ENCODE results near the gene NREP.

The NREP gene

DNA sequence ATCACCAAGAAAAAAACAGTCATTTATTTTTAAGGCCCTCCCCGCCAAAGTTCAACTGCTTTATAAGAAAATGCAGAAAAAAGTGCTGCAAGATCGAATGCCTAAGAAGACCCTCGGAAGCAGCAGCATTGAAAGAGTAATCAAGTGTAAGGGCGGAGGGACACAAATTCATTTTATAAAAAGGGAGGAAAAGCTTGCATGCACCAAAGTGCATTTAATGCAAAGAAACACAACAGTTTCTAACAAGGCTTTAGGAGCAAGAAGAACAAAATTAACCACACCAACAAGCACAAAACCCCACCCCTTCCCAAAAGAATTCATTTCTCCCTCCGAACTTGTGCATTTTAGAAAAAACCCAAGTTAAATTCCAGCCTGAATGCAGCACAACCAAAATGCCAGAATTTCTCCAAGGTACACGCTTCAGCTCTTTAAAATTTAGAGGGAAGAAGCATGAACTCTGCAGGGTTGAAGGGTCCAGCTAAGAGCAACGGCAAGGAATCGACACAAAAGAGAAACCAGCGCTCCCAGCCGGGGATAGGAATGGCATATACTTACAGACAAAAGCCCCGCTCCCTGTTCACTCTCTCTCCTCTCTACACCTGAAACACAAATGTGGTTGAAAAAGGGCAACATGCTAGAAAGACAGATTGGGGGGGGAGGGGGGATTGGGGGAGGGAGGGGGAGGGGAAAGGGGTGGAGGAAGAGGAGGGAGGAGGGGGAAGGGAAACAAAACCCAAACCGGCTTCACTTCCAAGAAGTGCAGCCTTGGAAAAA lies at the start of gene NREP:
Gene NREP (minus strand): TSS at position 614 of the 774 bp plus-strand sequence. CDS start 1,422 bp downstream, outside the sequence.
- DNase-seq (ENCODE audit: low read depth in 2 of 2) = no peak

- no peak for DNase-seq (ENCODE audit: low read depth in 2 of 2)
Observed at GRCh38 chr5:111806753-111807152, 49.8 kb upstream of the NREP start.

- no peak for DNase-seq (ENCODE audit: low read depth in 2 of 2)
Observed at GRCh38 chr5:111806156-111806555, 49.2 kb upstream of the NREP start.

DNA sequence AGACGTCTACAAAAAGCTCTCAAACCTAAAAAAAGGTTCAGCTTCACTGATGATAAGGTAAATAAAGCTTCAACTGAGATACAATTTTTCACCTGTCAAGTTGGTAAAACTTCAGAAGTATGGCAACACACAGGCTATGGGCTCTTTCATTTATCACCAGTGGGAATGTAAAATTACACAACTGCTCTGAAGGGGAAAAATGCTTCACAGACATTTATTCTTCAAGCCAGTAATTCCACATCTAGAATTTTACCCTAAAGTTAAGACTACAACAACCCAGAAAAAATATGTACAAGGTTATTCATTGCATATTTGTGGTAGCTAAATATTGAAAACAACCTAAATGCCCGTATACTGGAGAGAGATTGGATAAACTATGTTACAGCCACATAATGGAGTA lies 48.1 kb upstream of the NREP start:
- no peak for DNase-seq (ENCODE audit: low read depth in 2 of 2)

DNA sequence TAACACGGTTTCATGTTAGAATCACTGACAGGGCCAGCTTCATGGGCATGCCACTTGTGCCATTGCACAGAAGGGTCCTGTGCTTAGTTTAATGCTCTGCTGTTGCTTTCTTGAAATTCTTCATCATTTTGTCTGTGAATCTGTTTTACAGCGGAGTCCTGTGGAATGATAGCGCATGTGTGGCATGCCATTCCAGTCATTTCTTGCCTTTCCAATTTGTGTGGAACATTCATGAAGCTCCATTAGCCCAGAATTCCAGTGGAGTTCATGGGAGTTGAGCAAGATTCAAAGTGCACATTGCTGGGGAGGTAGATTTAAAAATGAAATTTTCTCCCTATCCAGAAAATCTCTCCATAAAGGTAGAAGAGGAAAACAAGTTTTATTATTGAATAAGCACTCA lies 43.4 kb upstream of the NREP start:
- DNase-seq (ENCODE audit: low read depth in 2 of 2) = no peak

GRCh38 chr5:111795142-111795541 lies 38.1 kb upstream of the NREP start:
- DNase-seq (ENCODE audit: low read depth in 2 of 2) = no peak

DNA sequence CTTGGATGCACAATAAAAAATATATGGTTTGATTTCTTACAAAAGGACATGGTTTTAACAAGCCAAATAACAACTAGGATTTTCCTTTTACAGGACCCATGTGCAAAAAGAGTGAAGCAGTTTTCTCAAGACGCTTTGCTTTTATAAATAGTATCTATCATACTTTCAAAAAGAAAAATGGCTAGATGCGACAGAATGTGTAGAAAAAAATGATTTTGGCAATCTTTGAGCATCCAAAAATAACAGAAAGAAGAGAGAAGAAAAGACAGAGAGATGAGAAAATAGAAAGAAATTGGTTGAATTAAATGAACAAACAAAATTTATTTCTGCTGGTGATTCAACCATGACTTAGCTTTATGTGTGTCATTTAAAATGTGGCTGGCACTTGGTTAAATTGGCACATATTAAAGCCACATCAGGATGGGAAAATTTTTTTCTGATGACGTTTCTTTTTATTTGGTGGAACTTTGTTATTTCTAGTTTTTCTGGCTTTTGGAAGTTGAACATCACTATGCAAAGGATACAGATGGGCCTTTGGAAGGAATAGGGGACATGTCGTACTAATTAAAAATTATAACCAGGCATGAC lies 35.6 kb upstream of the NREP start:
- no peak for DNase-seq (ENCODE audit: low read depth in 2 of 2)

DNA sequence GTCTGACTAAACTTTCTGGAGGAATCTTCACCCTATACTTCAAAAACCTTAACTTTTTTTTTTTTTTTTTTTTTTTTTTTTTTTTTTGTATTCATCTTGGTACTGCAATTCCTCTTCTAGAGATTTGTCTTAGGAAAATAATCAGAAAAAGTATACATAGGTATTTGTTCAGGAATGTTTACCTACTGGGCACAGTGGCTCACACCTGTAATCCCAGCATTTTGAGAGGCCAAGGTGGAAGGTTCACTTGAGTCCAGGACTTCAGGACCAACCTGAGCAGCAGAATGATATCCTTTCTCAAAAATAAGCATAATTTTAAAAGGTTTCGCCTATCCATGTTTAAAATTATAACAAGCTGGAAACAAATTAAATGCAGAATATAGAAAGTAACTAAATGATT lies 33.3 kb upstream of the NREP start:
- no peak for DNase-seq (ENCODE audit: low read depth in 2 of 2)

DNA sequence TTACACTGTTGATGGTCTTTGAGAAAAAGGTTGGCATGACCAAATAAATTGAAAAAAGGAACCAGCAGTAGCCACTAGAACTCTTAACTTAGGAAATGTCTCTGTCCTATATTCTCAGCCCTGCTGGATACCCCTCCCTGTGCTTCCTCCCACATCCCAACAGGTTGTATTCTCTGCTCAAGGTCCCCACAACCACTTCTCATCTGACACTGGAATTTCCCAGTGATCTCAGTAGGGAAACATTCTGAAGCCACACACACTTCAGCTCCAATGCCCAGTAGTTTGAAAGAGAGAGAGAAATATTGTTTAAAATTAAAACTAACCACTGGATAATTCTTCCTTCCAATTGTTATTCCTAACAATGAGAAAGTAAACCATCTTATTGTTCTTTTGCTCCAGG lies 30.0 kb upstream of the NREP start:
- no peak for DNase-seq (ENCODE audit: low read depth in 2 of 2)

- DNase-seq (ENCODE audit: low read depth in 2 of 2) = no peak
Observed at GRCh38 chr5:111784491-111785181, 27.6 kb upstream of the NREP start.

GRCh38 chr5:111783537-111783936 lies 26.5 kb upstream of the NREP start:
- no peak for DNase-seq (ENCODE audit: low read depth in 2 of 2)

- no peak for DNase-seq (ENCODE audit: low read depth in 2 of 2)
Observed at GRCh38 chr5:111782216-111782615, 25.2 kb upstream of the NREP start.

DNA sequence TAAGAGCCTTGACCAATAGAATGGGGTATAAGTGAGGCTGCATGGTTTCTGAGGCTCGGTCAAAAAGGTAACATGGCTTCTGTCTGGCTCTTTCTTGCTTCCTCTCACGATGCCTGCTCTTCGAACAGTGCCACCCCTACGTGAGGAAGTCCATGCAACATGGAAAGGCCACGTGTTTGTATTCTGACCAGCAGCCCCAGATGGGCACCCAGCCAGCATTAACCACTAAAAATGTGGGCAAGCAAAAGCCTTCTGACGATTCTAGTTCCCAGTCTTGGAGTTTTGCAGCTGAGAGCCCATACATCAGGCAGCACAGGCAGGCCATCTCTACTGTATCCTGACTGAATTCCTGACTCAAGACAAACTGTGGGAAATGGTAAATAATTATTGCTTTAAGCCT lies 24.2 kb upstream of the NREP start:
- no peak for DNase-seq (ENCODE audit: low read depth in 2 of 2)

DNA sequence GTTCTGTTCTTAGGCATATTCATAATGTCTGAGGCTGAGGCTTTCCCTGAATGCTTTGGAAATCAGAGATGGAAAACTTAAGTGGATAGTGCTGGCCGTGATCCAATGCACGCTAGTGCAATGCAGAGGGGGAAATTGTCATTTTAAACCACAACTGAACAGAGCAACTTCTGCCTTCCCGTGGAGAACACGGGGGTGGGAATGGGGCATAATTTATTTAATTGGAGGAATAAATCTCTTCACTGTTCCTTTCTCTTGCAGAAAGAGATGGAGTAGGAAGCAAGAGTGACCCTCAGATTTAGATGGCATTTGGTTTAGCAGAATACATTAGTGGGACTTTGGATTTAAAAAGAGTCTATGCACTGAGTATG lies 22.9 kb upstream of the NREP start:
- DNase-seq (ENCODE audit: low read depth in 2 of 2) = no peak

DNA sequence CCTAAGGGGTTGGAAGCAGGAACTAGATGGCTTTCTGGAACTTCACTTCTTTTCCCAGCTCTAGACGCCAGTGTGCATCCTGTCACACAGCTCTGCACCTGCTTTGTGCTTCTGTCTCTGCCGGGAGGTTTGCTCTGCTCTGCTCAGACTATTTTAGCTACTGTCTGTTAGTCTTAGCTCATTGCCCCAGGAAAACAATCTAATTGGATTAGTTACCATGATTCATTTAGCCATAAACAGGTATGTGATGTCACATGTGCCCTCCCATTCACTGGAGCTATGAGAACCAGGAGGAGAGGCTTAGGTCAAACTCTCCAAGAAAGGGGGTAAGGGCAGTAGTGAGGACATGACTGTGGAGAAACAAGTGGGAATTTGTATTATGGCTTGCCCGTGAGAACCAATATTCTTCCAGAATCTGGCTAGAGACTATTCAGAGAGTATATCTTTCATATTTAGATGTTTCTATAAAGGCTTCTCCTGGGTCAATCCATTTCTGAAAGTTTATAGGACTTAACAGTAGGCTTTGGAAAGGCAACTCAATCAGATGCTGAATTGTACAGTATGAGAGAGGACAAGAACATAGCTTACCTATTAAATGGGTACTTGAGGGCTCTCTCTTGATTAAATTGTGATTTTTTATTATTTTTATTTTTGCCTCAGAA lies 22.4 kb upstream of the NREP start:
- DNase-seq (ENCODE audit: low read depth in 2 of 2) = no peak

- no peak for DNase-seq (ENCODE audit: low read depth in 2 of 2)
Observed at GRCh38 chr5:111776913-111777781, 20.2 kb upstream of the NREP start.

DNA sequence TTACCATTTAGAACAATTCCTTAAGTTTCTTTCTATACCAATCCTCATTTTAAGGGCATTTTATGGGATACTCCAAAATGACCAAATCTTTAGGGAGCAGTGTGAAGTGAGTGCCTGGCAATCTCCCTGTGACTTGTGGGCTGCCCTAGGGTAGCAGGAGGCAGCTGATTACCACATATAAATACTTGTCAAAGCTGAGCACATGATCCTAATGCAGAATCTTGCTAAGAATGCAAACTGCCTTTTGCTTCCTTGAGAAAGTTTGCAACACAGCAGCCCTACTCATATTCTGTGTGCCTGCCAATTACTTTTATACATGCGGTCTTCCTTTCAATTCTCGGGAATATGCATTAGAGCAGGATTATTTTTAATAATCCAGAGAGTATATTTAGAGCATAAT lies 18.2 kb upstream of the NREP start:
- no peak for DNase-seq (ENCODE audit: low read depth in 2 of 2)

GRCh38 chr5:111774525-111774924 lies 17.5 kb upstream of the NREP start:
- DNase-seq (ENCODE audit: low read depth in 2 of 2) = no peak

GRCh38 chr5:111772456-111773122 lies 15.6 kb upstream of the NREP start:
- DNase-seq (ENCODE audit: low read depth in 2 of 2) = no peak

DNA sequence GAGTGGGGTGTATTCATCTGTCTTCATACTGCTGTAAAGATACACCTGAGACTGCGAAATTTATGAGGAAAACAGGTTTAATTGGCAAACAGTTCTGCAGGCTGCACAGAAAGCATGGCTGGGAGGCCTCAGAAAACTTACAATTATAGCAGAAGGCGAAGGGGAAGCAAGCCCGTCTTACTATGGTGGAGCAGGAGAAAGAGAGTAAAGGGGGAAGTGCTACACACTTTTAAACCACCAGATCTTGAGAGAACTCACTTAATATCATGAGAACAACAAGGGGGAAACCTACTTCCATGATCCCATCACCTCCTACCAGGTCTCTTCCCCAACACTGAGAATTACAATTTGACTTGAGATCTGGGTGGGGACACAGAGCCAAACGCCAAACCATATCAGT lies 12.5 kb upstream of the NREP start:
- no peak for DNase-seq (ENCODE audit: low read depth in 2 of 2)

Measured in activated CD4-positive, alpha-beta T cell treated with anti-CD3 and anti-CD28 coated beads for 24 hours (primary cell).